Jurkat, Clone E6-1 (cell line): ENCODE results near the gene PLEKHG7. TPM values are rescaled to one million over a fixed set of nuclear protein-coding genes. Genes with fewer than 3 reads are reported as not detected.
"Not testable (repeated sequence)": the region's sequence is repeated elsewhere in the genome, so short reads cannot be mapped to it uniquely, and the experiment has no call there.

Source experiments
- DNase-seq: peaks from one replicate; pipeline ENCODE4 v3.0.0-alpha.2; 2011; ENCODE audit warnings: low read depth, low spot score
- H3K4me3 ChIP-seq: 2 replicates; pipeline ENCODE4 v1.5.1; 2011; ENCODE audit warnings: mild to moderate bottlenecking, low read length, control low read depth, moderate library complexity
- polyA plus RNA-seq: library from polyadenylated mRNA; unstranded; fragments of >200 nt; gene quantifications from one replicate; pipeline ENCODE4 v1.2.1, GENCODE V29; 2012; ENCODE audit warnings: missing spikeins; ENCODE audit not compliant: insufficient read length, insufficient read depth

Gene PLEKHG7, protein sequence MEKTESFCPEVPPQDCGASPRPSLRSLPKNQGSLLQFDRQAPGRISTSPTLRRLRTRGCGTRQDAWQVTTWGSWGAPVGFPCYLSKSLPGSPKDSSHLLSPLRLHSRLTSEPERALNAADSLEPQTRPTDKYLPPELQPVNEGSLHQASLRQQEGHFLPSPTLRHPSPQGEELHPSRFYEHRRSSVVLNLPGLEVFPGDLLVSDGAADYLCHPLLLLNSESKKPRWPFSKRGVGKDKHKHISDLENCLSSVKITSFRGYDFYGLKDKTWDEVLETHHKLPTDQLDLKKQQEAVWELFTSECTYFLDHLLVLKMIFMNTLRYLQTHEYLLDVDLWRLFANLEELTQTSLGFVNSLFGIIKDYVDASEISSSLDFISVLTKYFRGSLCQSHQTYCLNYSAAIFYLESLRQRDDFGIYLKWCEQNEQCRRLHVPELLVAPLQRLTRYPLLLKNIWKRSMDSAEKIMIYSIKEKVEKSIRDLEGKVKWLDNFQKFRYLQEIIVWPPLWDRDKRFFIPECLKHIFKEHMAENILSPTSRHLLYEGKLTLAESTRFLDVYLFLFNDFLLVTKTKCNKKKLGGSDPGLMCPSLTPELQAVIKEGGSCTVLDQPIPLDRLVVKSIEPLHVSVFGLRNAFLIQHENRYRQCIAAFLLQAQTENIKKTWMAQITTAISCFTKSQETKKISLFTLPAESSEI
- polyA plus RNA-seq: not detected

DNA sequence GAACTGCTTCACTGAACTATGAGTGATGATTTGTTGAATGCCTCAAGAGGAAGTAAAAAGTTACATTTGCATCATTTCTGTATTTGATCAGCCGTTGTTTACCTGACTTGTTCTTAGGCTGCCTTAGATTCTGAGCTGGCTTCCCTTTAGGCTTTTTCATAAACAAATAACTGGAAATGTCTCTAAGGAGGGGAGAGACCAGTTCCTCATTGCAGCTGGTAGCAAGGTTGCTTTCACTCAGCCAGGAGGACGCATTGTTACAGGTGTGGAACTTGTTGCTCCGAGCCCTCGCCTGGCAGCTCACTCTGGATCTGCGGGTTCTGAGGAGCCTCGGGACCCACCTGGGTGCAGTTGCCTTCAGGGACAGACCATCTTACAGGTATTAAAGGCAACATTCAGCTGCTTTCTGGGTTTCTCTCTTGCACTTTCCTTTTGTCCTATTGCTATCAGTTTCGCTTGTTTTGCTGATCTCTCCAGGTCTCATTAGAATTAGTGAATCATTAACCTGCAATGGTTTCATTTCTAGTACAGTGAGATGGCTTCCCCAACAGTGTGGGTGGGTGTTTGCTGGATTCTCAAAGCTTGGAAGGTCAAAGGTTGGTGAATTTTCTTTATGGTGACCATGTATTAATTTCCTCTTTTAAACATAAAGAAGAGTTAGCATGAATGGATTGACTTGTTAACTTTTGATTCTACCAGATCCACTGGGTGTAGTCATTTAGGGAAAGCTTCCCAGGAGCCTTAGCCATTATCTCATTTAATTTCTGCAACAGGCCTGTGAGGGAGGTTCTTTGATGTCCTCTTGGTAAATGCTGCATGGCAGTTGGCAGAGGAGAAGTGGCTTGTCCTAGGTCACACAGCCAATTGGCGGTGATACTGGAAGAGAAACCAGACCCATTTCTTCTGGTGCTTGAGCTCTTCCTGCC, at the start of gene PLEKHG7:
TSS of gene PLEKHG7 (plus strand) at position 236 of the 926 bp plus-strand sequence. CDS start 3,643 bp downstream, outside the sequence.
- DNase-seq: no peak
- H3K4me3 ChIP-seq: no peak within 1 kb of the TSS

DNA sequence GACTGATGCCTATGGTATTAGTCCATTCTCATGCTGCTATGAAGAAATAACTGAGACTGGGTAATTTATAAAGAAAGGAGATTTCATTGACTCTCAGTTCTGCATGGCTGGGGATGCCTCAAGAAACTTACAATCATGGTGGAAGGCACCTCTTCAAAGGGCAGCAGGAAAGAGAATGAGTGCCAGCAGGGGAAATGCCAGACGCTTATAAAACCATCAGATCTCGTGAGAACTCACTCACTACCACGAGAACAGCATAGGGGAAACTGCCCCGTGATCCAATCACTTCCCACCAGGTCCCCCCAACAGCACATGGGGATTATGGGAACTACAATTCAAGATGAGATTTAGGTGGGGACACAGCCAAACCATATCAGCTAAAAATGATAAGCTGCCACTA, 48.5 kb upstream of the PLEKHG7 start:
- not testable (repeated sequence) for DNase-seq, H3K4me3 ChIP-seq

- no peak for DNase-seq
- no peak overlapping the region for H3K4me3 ChIP-seq
These were observed 47.9 kb upstream of the PLEKHG7 start for GRCh38 chr12:92654929-92655328.

- no peak for DNase-seq
- H3K4me3 ChIP-seq: no peak overlapping the region
These were observed 45.9 kb upstream of the PLEKHG7 start for GRCh38 chr12:92656911-92657310.

DNA sequence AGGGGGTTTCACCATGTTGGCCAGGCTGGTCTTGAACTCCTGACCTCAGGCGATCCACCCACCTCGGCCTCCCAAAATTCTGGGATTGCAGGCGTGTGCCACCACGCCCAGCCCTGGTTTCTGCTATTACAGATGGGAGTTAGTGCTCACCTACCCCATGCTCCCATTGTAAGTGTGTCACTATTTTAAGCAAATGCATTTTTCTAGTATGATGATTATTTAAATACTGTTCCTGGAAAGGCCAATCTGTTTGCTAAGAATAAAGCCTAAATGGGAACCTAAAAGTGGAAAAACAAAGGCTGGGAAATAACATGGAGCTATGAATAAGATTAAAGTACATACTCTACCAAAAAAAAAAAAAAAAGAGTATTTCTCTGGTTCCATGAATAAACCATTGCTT, 45.0 kb upstream of the PLEKHG7 start:
- no peak for DNase-seq
- no peak overlapping the region for H3K4me3 ChIP-seq

DNA sequence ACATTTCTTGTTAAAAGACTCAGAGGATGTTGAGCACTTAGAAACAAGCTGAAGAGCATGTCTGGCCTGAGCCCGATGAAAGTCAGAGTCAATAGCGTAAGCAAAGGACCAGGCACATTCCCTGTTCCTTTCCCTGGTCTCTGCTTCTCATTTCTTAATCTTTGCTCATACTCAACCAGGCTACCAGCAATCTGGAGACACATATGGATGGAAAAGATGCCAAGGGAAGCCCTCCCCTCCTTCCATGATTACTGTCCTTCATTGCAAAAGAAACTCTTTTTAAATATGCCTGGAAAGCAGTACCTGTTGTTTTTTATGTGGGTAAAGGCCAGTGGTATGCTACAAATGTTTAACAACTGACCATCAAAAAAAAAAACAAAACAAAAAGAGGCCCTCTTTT, 44.2 kb upstream of the PLEKHG7 start:
- no peak overlapping the region for H3K4me3 ChIP-seq

DNA sequence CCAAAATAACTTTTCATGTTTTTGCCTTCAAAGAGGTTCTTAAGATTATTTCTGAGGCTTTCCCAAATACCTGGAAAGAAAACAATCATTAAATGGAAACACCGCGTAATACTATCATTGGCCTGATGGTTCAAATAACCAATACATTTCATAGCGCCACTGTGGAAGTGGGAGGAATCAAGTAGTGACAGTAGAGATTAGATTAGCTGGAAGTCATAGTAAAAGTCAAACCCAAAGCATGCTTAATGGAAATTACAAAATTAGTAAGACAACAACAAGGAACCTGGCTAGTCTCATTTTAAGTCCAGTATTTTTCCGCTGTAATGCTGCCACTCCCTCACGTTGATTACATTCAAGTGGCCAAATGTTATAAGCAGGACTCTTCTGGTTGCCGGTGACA, 41.5 kb upstream of the PLEKHG7 start:
- no peak overlapping the region for H3K4me3 ChIP-seq
- no peak for DNase-seq

More for the DNA sequence above, 44.2 kb upstream of the PLEKHG7 start:
- DNase-seq: no peak

- DNase-seq: no peak
- no peak overlapping the region for H3K4me3 ChIP-seq
These were observed 37.3 kb upstream of the PLEKHG7 start for GRCh38 chr12:92665496-92665895.

- H3K4me3 ChIP-seq: no peak overlapping the region
- DNase-seq: no peak
These were observed 34.0 kb upstream of the PLEKHG7 start for GRCh38 chr12:92668739-92669138.

GRCh38 chr12:92671524-92671923, 31.3 kb upstream of the PLEKHG7 start:
- H3K4me3 ChIP-seq, DNase-seq: not testable (repeated sequence)

- no peak overlapping the region for H3K4me3 ChIP-seq
- DNase-seq: no peak
These were observed 29.0 kb upstream of the PLEKHG7 start for GRCh38 chr12:92673756-92674155.

DNA sequence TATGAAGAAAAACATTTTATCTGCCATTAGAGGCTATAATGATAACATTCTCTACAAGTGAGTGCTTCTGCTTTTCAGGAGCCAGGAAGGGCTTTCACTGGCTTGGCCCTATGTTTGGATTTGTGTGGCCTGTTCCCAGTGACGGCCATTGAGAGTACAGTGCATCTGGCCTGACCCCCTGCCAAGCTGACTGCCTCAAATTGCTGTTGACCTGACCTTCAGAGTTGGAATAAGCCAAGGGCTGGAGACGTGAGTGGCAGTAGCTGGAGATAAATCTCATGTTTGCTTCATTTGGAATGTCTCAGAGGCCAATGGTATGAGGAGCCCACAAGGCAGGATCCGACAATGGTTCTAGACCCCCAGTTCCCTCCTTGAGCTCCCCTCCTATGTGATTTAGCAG, 28.3 kb upstream of the PLEKHG7 start:
- no peak overlapping the region for H3K4me3 ChIP-seq
- DNase-seq: no peak

- no peak overlapping the region for H3K4me3 ChIP-seq
- DNase-seq: no peak
These were observed 27.5 kb upstream of the PLEKHG7 start for GRCh38 chr12:92675092-92675865.

GRCh38 chr12:92676710-92677109, 26.1 kb upstream of the PLEKHG7 start:
- H3K4me3 ChIP-seq: no peak overlapping the region
- DNase-seq: no peak

- DNase-seq: no peak
- H3K4me3 ChIP-seq: no peak overlapping the region
These were observed 12.2 kb upstream of the PLEKHG7 start for GRCh38 chr12:92690601-92691000.

DNA sequence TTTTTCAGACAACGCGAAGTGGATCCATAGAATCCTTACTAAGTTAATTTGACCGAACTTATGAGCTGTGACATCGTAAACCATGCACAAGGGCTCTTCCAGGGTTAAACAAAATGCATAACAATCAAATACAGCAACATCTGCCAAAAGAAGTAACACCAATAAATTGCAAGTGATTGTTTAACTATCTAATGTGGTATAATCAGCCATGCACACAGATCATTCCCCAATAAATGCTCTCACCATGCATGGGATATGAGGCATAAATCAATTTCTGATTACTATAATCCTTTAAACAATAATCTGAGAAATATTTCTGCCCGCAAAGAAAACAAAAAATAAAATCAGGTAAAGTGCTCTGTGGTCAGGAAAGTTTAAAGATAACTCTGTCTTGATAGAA, 7.7 kb upstream of the PLEKHG7 start:
- H3K4me3 ChIP-seq: no peak overlapping the region
- DNase-seq: no peak

DNA sequence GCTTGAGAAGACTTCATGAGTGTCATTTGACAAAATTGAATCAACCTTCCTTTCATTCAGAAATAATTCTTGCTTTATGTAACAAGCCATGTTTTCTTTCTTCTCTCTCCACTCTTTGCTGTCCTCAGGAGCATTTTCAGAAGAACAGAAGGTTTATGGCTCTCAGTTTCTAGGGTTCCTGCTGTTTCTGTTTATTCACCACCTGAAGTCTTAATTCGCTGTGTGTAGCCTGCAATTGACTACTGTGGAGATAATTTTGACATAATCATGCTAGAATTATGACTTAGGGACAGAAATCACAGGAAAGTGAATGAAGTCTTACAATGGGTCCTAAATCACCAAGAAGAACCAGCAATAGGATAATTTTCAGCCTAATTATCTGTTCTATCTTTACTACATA, 7.2 kb upstream of the PLEKHG7 start:
- H3K4me3 ChIP-seq: no peak overlapping the region
- no peak for DNase-seq

DNA sequence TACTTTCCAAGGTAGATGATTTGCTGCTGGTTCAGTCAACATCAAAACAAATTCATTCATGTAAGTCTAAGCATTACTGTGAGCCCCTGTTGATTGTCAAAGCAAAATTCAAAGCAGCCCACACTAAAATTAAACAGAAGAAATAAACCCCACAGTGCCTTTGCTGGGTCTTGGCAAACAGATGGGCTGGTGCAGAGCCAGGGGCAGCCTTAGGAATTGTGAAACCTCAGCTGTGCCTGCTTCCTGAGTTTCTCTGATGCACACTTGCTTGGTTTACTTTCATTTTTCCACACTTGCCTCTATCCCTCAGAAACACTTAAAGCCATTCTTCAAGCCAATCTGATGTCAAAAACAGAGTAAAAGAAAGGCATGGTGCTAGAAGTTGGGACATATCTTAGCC, 6.6 kb upstream of the PLEKHG7 start:
- no peak overlapping the region for H3K4me3 ChIP-seq

GRCh38 chr12:92698474-92698873, 4.3 kb upstream of the PLEKHG7 start:
- no peak for DNase-seq
- H3K4me3 ChIP-seq: no peak overlapping the region

More for the DNA sequence above, 6.6 kb upstream of the PLEKHG7 start:
- no peak for DNase-seq
